H9 (cell line): ENCODE data around the gene TTC28. TPM values are rescaled to one million over a fixed set of nuclear protein-coding genes. Genes with fewer than 3 reads are reported as not detected.

Experiments used
- DNase-seq: peaks from one replicate; pipeline ENCODE4 v3.0.0-alpha.2; 2017
- H2AFZ ChIP-seq: one replicate; pipeline ENCODE4 v1.6.1; 2013; ENCODE audit warnings: mild to moderate bottlenecking, low read length, control low read depth, moderate library complexity
- H2AK5ac ChIP-seq: 2 replicates; pipeline ENCODE4 v1.6.1; 2013; ENCODE audit warnings: low read length, control low read depth, mixed read lengths; ENCODE audit not compliant: insufficient read length
- H2BK120ac ChIP-seq: one replicate; pipeline ENCODE4 v1.6.1; 2013; ENCODE audit warnings: low read depth, mild to moderate bottlenecking, low read length, control low read depth, inconsistent platforms; ENCODE audit not compliant: poor library complexity, severe bottlenecking
- H2BK12ac ChIP-seq: 2 replicates; pipeline ENCODE4 v1.6.1; 2013; ENCODE audit warnings: low read length, control low read depth, mixed read lengths, low read depth; ENCODE audit not compliant: insufficient read length
- H2BK15ac ChIP-seq: 2 replicates; pipeline ENCODE4 v1.6.1; 2013; ENCODE audit warnings: low read depth, low read length, control low read depth
- H2BK20ac ChIP-seq: one replicate; pipeline ENCODE4 v1.6.1; 2013; ENCODE audit warnings: low read depth, mild to moderate bottlenecking, low read length, control low read depth, inconsistent platforms; ENCODE audit not compliant: poor library complexity, severe bottlenecking
- H2BK5ac ChIP-seq: 2 replicates; pipeline ENCODE4 v1.6.1; 2013; ENCODE audit warnings: low read length, control low read depth, mixed read lengths; ENCODE audit not compliant: insufficient read length
- H3K14ac ChIP-seq: 2 replicates; pipeline ENCODE4 v1.6.1; 2013; ENCODE audit warnings: low read length, control low read depth; ENCODE audit not compliant: insufficient read depth
- H3K18ac ChIP-seq: 2 replicates; pipeline ENCODE4 v1.6.1; 2013; ENCODE audit warnings: low read depth, mild to moderate bottlenecking, mixed read lengths, low read length, control low read depth; ENCODE audit not compliant: insufficient read length
- H3K23ac ChIP-seq: 2 replicates; pipeline ENCODE4 v1.6.1; 2013; ENCODE audit warnings: low read length, control low read depth, mixed read lengths, low read depth; ENCODE audit not compliant: insufficient read length
- H3K23me2 ChIP-seq: 2 replicates; pipeline ENCODE4 v1.6.1; 2013; ENCODE audit warnings: low read depth, mild to moderate bottlenecking, mixed read lengths, low read length, control low read depth; ENCODE audit not compliant: insufficient read length, poor library complexity, severe bottlenecking
- H3K27ac ChIP-seq: 2 replicates; pipeline ENCODE4 v1.5.1; 2013; ENCODE audit warnings: low read length, control low read depth, mixed read lengths, low read depth; ENCODE audit not compliant: insufficient read length
- H3K27me3 ChIP-seq: 2 replicates; pipeline ENCODE4 v1.6.1; 2013; ENCODE audit warnings: low read length, control low read depth, inconsistent platforms; ENCODE audit not compliant: insufficient read depth
- H3K4ac ChIP-seq: 2 replicates; pipeline ENCODE4 v1.6.1; 2013; ENCODE audit warnings: low read depth, mild to moderate bottlenecking, control low read depth, inconsistent platforms, low read length, moderate library complexity
- H3K4me1 ChIP-seq: 2 replicates; pipeline ENCODE4 v1.6.1; 2013; ENCODE audit warnings: low read length, control low read depth, inconsistent platforms; ENCODE audit not compliant: insufficient read depth
- H3K4me2 ChIP-seq: 2 replicates; pipeline ENCODE4 v1.6.1; 2013; ENCODE audit warnings: low read length, control low read depth, mixed read lengths; ENCODE audit not compliant: insufficient read length, insufficient read depth
- H3K56ac ChIP-seq: 2 replicates; pipeline ENCODE4 v1.6.1; 2013; ENCODE audit warnings: low read depth, mild to moderate bottlenecking, mixed read lengths, low read length, control low read depth; ENCODE audit not compliant: insufficient read length
- H3K79me1 ChIP-seq: 2 replicates; pipeline ENCODE4 v1.6.1; 2013; ENCODE audit warnings: low read depth, mild to moderate bottlenecking, moderate library complexity, low read length, control low read depth, inconsistent platforms; ENCODE audit not compliant: insufficient read depth, poor library complexity, severe bottlenecking
- H3K79me2 ChIP-seq: 2 replicates; pipeline ENCODE4 v1.6.1; 2013; ENCODE audit warnings: low read length, control low read depth, inconsistent platforms; ENCODE audit not compliant: insufficient read depth
- H3K9ac ChIP-seq: 2 replicates; pipeline ENCODE4 v1.6.1; 2013; ENCODE audit warnings: low read length, control low read depth, mixed read lengths; ENCODE audit not compliant: insufficient read length; ENCODE audit errors: extremely low read depth
- H3K9me3 ChIP-seq: one replicate; pipeline ENCODE4 v1.6.1; 2013; ENCODE audit warnings: low read depth, low read length, inconsistent platforms; ENCODE audit not compliant: control insufficient read depth
- H3T11ph ChIP-seq: one replicate; pipeline ENCODE4 v1.6.1; 2013; ENCODE audit warnings: mild to moderate bottlenecking, low read length, control low read depth, inconsistent platforms
- H4K20me1 ChIP-seq: one replicate; pipeline ENCODE4 v1.6.1; 2013; ENCODE audit not compliant: control insufficient read depth, insufficient read length, insufficient read depth
- H4K5ac ChIP-seq: 2 replicates; pipeline ENCODE4 v1.6.1; 2013; ENCODE audit warnings: low read depth, mild to moderate bottlenecking, mixed read lengths, low read length, control low read depth; ENCODE audit not compliant: insufficient read length
- H4K8ac ChIP-seq: replicated peaks from 2 replicates; pipeline ENCODE4 v1.6.1; 2013; ENCODE audit warnings: low read length, control low read depth, mixed read lengths, low read depth; ENCODE audit not compliant: insufficient read length
- H4K91ac ChIP-seq: 2 replicates; pipeline ENCODE4 v1.6.1; 2013; ENCODE audit warnings: low read depth, mild to moderate bottlenecking, moderate library complexity, mixed read lengths, low read length, control low read depth; ENCODE audit not compliant: insufficient read length
- H3K27ac Mint-ChIP-seq, 3 experiments: 2 replicates in 2 of 3; 3 replicates in 1 of 3; pipeline ENCODE4 v1.8.0; 2020 to 2021; ENCODE audit warnings: mixed read lengths in 3 of 3, mild to moderate bottlenecking in 1 of 3, moderate library complexity in 1 of 3
- H3K27me3 Mint-ChIP-seq: 2 replicates; pipeline ENCODE4 v1.8.0; 2021; ENCODE audit warnings: low read depth, mild to moderate bottlenecking, moderate library complexity, mixed read lengths
- H3K36me3 Mint-ChIP-seq, 3 experiments: 2 replicates in 2 of 3; 3 replicates in 1 of 3; pipeline ENCODE4 v1.8.0; 2020 to 2021; ENCODE audit warnings: low read depth in 3 of 3, mixed read lengths in 3 of 3; ENCODE audit not compliant: insufficient read depth in 1 of 3
- H3K4me1 Mint-ChIP-seq, 2 experiments: 2 replicates each; pipeline ENCODE4 v1.8.0; 2020; ENCODE audit warnings: mixed read lengths in 2 of 2
- H3K4me3 Mint-ChIP-seq, 2 experiments: 2 replicates in 1 of 2; 3 replicates in 1 of 2; pipeline ENCODE4 v1.8.0; 2020 to 2021; ENCODE audit warnings: mild to moderate bottlenecking in 2 of 2, mixed read lengths in 2 of 2, moderate library complexity in 1 of 2
- H3K9me3 Mint-ChIP-seq, 2 experiments: 2 replicates in 1 of 2; 3 replicates in 1 of 2; pipeline ENCODE4 v1.8.0; 2020; ENCODE audit warnings: mild to moderate bottlenecking in 2 of 2, mixed read lengths in 2 of 2, moderate library complexity in 1 of 2
- CTCF ChIP-seq: fragments of 200-600 bp; sonication (generic); conservative IDR thresholded peaks from 3 replicates; pipeline ENCODE4 v1.8.0; 2021; ENCODE audit warnings: antibody characterized with exemption, mild to moderate bottlenecking
- total RNA-seq: library from RNA; stranded (reverse); gene quantifications from 2 replicates; pipeline ENCODE4 v1.2.1, GENCODE V29; 2021

TTC28 gene
- total RNA-seq, 1 experiment from 2014 or later, result 13.6 TPM

- no peaks in the 10 kb centered on the region for H3K23me2 ChIP-seq
- no peak overlapping the region for H2BK5ac ChIP-seq
- H3K79me2 ChIP-seq, result no peaks in the 10 kb centered on the region
- no peak overlapping the region for H3K56ac ChIP-seq
- H3K14ac ChIP-seq, result no peak overlapping the region
- H3K4me1 ChIP-seq, result no peaks in the 10 kb centered on the region
- no peaks in the 10 kb centered on the region for H3K79me1 ChIP-seq
- Mint-ChIP-seq H3K4me1 (peaks cover 3 to 4% of the 10 kb centered on the region in 2 experiments; a peak in 3 of 4 replicates), H3K4me3 (no peak overlapping the region), H3K9me3 (no peaks in the 10 kb centered on the region; a peak in 1 of 5 replicates), H3K27ac (no peak overlapping the region), H3K27me3 (no peaks in the 10 kb centered on the region), H3K36me3 (no peaks in the 10 kb centered on the region; a peak in 1 of 7 replicates)
- H3K27me3 ChIP-seq, result no peaks in the 10 kb centered on the region
- H3T11ph ChIP-seq, result no peak overlapping the region
- H4K20me1 ChIP-seq, result no peaks in the 10 kb centered on the region
- no peak overlapping the region for H2AK5ac ChIP-seq
- H3K9ac ChIP-seq, result no peak overlapping the region
- no peak for TF ChIP-seq CTCF
- no peak overlapping the region for H4K5ac ChIP-seq
- no peak overlapping the region for H3K27ac ChIP-seq
- H3K4me2 ChIP-seq, result no peak overlapping the region
- no peak overlapping the region for H2AFZ ChIP-seq
- no peak overlapping the region for H3K4ac ChIP-seq
- H3K23ac ChIP-seq, result no peak overlapping the region
- no peak overlapping the region for H2BK120ac ChIP-seq
- no peak overlapping the region for H3K18ac ChIP-seq
- H2BK15ac ChIP-seq, result no peak overlapping the region
- no peaks in the 10 kb centered on the region for H3K9me3 ChIP-seq
- H2BK12ac ChIP-seq, result no peak overlapping the region
- DNase-seq, result no peak
- no peak overlapping the region for H4K8ac ChIP-seq
- H4K91ac ChIP-seq, result no peak overlapping the region
- H2BK20ac ChIP-seq, result no peak overlapping the region
These were observed 303.7 kb downstream of the TTC28 start for GRCh38 chr22:28375761-28376534.
